Naive thymus-derived CD4-positive, alpha-beta T cell (primary cell): ENCODE data around the gene MYF5. TPM values are rescaled to one million over a fixed set of nuclear protein-coding genes. Genes with fewer than 3 reads are reported as not detected.

Experiments used
- ATAC-seq: fragments of 150-1000 bp; cut with Tn5 transposase; 2 replicates; pipeline ENCODE4 v1.10.0; 2021; ENCODE audit warnings: mild to moderate bottlenecking, moderate library complexity
- CTCF ChIA-PET: fragments of 350-600 bp; sonication (Branson Sonifier 250); formaldehyde crosslinking; loops from one replicate; lab custom pipeline; 2021; ENCODE audit warnings: antibody characterized with exemption; lab: Charles Lee
- POLR2A ChIA-PET: fragments of 350-600 bp; sonication (Branson Sonifier 250); formaldehyde crosslinking; loops from one replicate; lab custom pipeline; 2021; ENCODE audit warnings: antibody characterized with exemption, inconsistent platforms; lab: Charles Lee
- DNase-seq, 9 donors: peaks; one replicate each; pipeline versions ENCODE4 v3.0.0 to v3.0.0-alpha.2; 2020 to 2022; ENCODE audit warnings: mixed read lengths in 1 of 9
- H3K27ac ChIP-seq: one replicate; pipeline ENCODE4 v1.7.0; 2013; ENCODE audit warnings: mild to moderate bottlenecking, low read depth, low read length, moderate library complexity
- H3K27me3 ChIP-seq, 2 donors: one replicate each; pipeline ENCODE4 v1.7.0; 2013; ENCODE audit warnings: low read length in 2 of 2, mild to moderate bottlenecking in 2 of 2, moderate library complexity in 2 of 2; ENCODE audit not compliant: control insufficient read depth in 2 of 2, insufficient read depth in 2 of 2
- H3K36me3 ChIP-seq, 3 experiments: 1 replicate in 2 of 3; 2 replicates in 1 of 3; pipeline ENCODE4 v1.7.0; 2013; ENCODE audit warnings: low read length in 3 of 3, mild to moderate bottlenecking in 3 of 3, moderate library complexity in 1 of 3; ENCODE audit not compliant: insufficient read depth in 3 of 3, control insufficient read depth in 2 of 3
- H3K4me1 ChIP-seq, 2 donors: one replicate each; pipeline ENCODE4 v1.7.0; 2013; ENCODE audit warnings: low read length in 2 of 2, mild to moderate bottlenecking in 2 of 2, moderate library complexity in 1 of 2; ENCODE audit not compliant: control insufficient read depth in 2 of 2, insufficient read depth in 2 of 2
- H3K4me3 ChIP-seq: 2 replicates; pipeline ENCODE4 v1.7.0; 2013; ENCODE audit warnings: mild to moderate bottlenecking, low read length
- H3K9me3 ChIP-seq, 3 experiments: 1 replicate in 2 of 3; 2 replicates in 1 of 3; pipeline ENCODE4 v1.7.0; 2013; ENCODE audit warnings: low read length in 3 of 3; ENCODE audit not compliant: control insufficient read depth in 2 of 3
- H3K27ac Mint-ChIP-seq, 9 donors: one replicate each; pipeline ENCODE4 v1.8.0; 2020 to 2022; ENCODE audit warnings: mixed read lengths in 9 of 9, mild to moderate bottlenecking in 8 of 9, moderate library complexity in 5 of 9, inconsistent platforms in 2 of 9
- H3K27me3 Mint-ChIP-seq, 5 donors: one replicate each; pipeline ENCODE4 v1.8.0; 2021 to 2022; ENCODE audit warnings: mixed read lengths in 5 of 5, mild to moderate bottlenecking in 1 of 5
- H3K36me3 Mint-ChIP-seq, 5 donors: one replicate each; pipeline ENCODE4 v1.8.0; 2020 to 2022; ENCODE audit warnings: mixed read lengths in 5 of 5, mild to moderate bottlenecking in 3 of 5, inconsistent platforms in 1 of 5
- H3K4me1 Mint-ChIP-seq, 7 donors: one replicate each; pipeline ENCODE4 v1.8.0; 2020 to 2022; ENCODE audit warnings: mixed read lengths in 7 of 7, mild to moderate bottlenecking in 3 of 7, inconsistent platforms in 1 of 7
- H3K4me3 Mint-ChIP-seq, 10 donors: one replicate each; pipeline ENCODE4 v1.8.0; 2020 to 2022; ENCODE audit warnings: mild to moderate bottlenecking in 10 of 10, mixed read lengths in 10 of 10, moderate library complexity in 6 of 10, inconsistent platforms in 2 of 10
- H3K9me3 Mint-ChIP-seq, 11 donors: one replicate each; pipeline ENCODE4 v1.8.0; 2020 to 2022; ENCODE audit warnings: mixed read lengths in 11 of 11, mild to moderate bottlenecking in 4 of 11, inconsistent platforms in 1 of 11, moderate library complexity in 1 of 11
- intact Hi-C, 2 donors: fragments of 100-400 bp; cut with micrococcal nuclease; formaldehyde crosslinking; loops; one replicate each; pipeline ENCODE4 v1.15.1; 2023
- polyA plus RNA-seq, 2 donors: library from polyadenylated mRNA; unstranded; fragments of 300-500 nt; fragmentation: Illumina TruSeq; gene quantifications; one replicate each; pipeline ENCODE4 v1.2.3, GENCODE V29; 2021
- total RNA-seq, 6 experiments: library from RNA in 5 of 6; stranded (reverse) in 5 of 6; gene quantifications; 1 replicate in 5 of 6; 2 replicates in 1 of 6; pipeline ENCODE4 v1.2.3 and lab custom pipeline; 2021 to 2026

Gene MYF5
- total and polyA plus RNA-seq, 7 experiments from 2014 or later, result not detected

- Histone ChIP-seq H3K27ac (no peak overlapping the region), H3K9me3 (no peaks in the 10 kb centered on the region), H3K27me3 (peaks cover 0 to 3% of the 10 kb centered on the region in 2 donors), H3K4me1 (no peaks in the 10 kb centered on the region), H3K36me3 (no peaks in the 10 kb centered on the region), H3K4me3 (no peak overlapping the region)
- ATAC-seq (no peak), DNase-seq (no peak)
- peaks cover 60 to 77% (median 72%) of the 10 kb centered on the region in 5 donors for H3K27me3 Mint-ChIP-seq
- intact Hi-C loops, result no loop called here
- CTCF ChIA-PET, result no interaction called here
- H3K9me3 Mint-ChIP-seq, result peaks cover 0 to 42% (median 9%) of the 10 kb centered on the region in 11 donors
- peaks cover 0 to 4% (median 0%) of the 10 kb centered on the region in 5 donors for H3K36me3 Mint-ChIP-seq
- H3K27ac Mint-ChIP-seq, result no peak overlapping the region
- no peak overlapping the region for H3K4me3 Mint-ChIP-seq
- POLR2A ChIA-PET, result no interaction called here
- H3K4me1 Mint-ChIP-seq, result peaks cover 0 to 5% (median 0%) of the 10 kb centered on the region in 7 donors
Observed at GRCh38 chr12:80711866-80712265, 4.8 kb upstream of the MYF5 start.

GRCh38 chr12:80712866-80713265 is 3.8 kb upstream of the MYF5 start:
- no peak overlapping the region for H3K4me3 ChIP-seq
- no peaks in the 10 kb centered on the region for H3K9me3 ChIP-seq
- no peaks in the 10 kb centered on the region for H3K4me1 ChIP-seq
- Mint-ChIP-seq H3K27ac (no peak overlapping the region), H3K4me3 (no peak overlapping the region), H3K27me3 (peaks cover 52 to 72% (median 64%) of the 10 kb centered on the region in 5 donors), H3K36me3 (peaks cover 0 to 4% (median 0%) of the 10 kb centered on the region in 5 donors), H3K9me3 (peaks cover 0 to 34% (median 9%) of the 10 kb centered on the region in 11 donors), H3K4me1 (peaks cover 0 to 5% (median 0%) of the 10 kb centered on the region in 7 donors)
- DNase-seq (no peak), ATAC-seq (no peak)
- ChIA-PET CTCF (no interaction called here), POLR2A (no interaction called here)
- intact Hi-C loops, result no loop called here
- no peaks in the 10 kb centered on the region for H3K36me3 ChIP-seq
- H3K27me3 ChIP-seq, result peaks cover 0 to 3% of the 10 kb centered on the region in 2 donors
- H3K27ac ChIP-seq, result no peak overlapping the region

DNA sequence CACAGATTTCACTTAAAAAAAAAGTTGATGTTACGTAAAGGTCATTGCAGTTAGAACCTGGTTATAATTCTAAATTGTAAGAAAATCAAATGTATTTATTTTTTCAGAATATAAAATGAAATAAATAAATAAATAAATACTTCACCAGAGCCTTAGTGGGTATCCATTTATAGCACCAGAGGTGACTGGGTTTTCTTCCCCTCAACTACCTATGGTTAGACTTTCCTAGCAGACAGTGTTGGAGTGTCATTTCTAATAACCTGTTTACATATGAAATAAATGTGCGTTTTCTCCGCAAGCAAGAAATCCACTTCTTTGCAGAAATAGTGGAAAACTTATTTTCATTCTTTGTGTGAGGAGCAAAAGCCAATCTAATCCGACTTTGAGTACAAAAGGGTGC is 3.3 kb upstream of the MYF5 start:
- Mint-ChIP-seq H3K4me3 (no peak overlapping the region), H3K36me3 (peaks cover 0 to 4% (median 0%) of the 10 kb centered on the region in 5 donors), H3K27ac (no peak overlapping the region), H3K27me3 (peaks cover 54 to 75% (median 66%) of the 10 kb centered on the region in 5 donors), H3K9me3 (peaks cover 0 to 33% (median 9%) of the 10 kb centered on the region in 11 donors), H3K4me1 (peaks cover 0 to 5% (median 0%) of the 10 kb centered on the region in 7 donors)
- Histone ChIP-seq H3K4me3 (no peak overlapping the region), H3K27me3 (peaks cover 0 to 3% of the 10 kb centered on the region in 2 donors), H3K4me1 (no peaks in the 10 kb centered on the region), H3K9me3 (no peaks in the 10 kb centered on the region), H3K36me3 (no peaks in the 10 kb centered on the region), H3K27ac (no peak overlapping the region)
- CTCF ChIA-PET, result no interaction called here
- intact Hi-C loops, result no loop called here
- POLR2A ChIA-PET, result no interaction called here
- ATAC-seq (no peak), DNase-seq (no peak)

- Histone ChIP-seq H3K36me3 (no peaks in the 10 kb centered on the region), H3K4me1 (no peaks in the 10 kb centered on the region), H3K27ac (no peak overlapping the region), H3K4me3 (no peak overlapping the region), H3K9me3 (no peaks in the 10 kb centered on the region), H3K27me3 (peaks cover 0 to 3% of the 10 kb centered on the region in 2 donors)
- Mint-ChIP-seq H3K9me3 (peaks cover 0 to 26% (median 9%) of the 10 kb centered on the region in 11 donors), H3K4me1 (no peaks in the 10 kb centered on the region), H3K27ac (no peak overlapping the region), H3K27me3 (peaks cover 52 to 68% (median 59%) of the 10 kb centered on the region in 5 donors), H3K36me3 (peaks cover 0 to 4% (median 0%) of the 10 kb centered on the region in 5 donors), H3K4me3 (no peak overlapping the region)
- DNase-seq (no peak), ATAC-seq (no peak)
- intact Hi-C loops, result no loop called here
- POLR2A ChIA-PET, result no interaction called here
- CTCF ChIA-PET, result no interaction called here
Observed at GRCh38 chr12:80714055-80714454, 2.7 kb upstream of the MYF5 start.

DNA sequence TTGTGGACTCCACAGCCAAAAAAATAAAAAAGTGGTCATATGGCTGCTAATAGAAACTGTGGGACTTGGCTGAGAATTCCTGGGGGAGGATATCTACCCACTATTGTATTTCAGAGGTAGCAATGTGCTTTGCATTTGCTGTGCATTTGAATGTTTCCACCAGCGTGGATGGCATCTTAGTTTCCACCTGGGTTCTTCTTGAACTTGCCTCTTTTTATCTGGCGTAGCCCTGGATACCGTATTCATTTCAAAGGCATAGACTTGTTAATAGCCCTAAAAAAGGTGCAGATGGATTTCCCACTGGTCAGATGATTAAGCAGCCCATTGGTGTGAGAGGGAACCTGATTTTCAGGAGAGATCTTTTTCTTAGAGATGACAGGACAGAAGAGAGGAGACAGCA is 1.9 kb upstream of the MYF5 start:
- Mint-ChIP-seq H3K36me3 (peaks cover 0 to 4% (median 0%) of the 10 kb centered on the region in 5 donors), H3K4me3 (no peak overlapping the region), H3K4me1 (no peaks in the 10 kb centered on the region), H3K27ac (no peak overlapping the region), H3K27me3 (peaks cover 44 to 61% (median 52%) of the 10 kb centered on the region in 5 donors), H3K9me3 (peaks cover 0 to 26% (median 9%) of the 10 kb centered on the region in 11 donors)
- no peak overlapping the region for H3K27ac ChIP-seq
- H3K4me3 ChIP-seq, result no peak overlapping the region
- ChIA-PET POLR2A (no interaction called here), CTCF (no interaction called here)
- peaks cover 0 to 3% of the 10 kb centered on the region in 2 donors for H3K27me3 ChIP-seq
- ATAC-seq (no peak), DNase-seq (no peak)
- no peaks in the 10 kb centered on the region for H3K4me1 ChIP-seq
- no peaks in the 10 kb centered on the region for H3K9me3 ChIP-seq
- intact Hi-C loops, result no loop called here
- no peaks in the 10 kb centered on the region for H3K36me3 ChIP-seq

GRCh38 chr12:80715713-80716249 is 931 bp upstream of the MYF5 start:
- Mint-ChIP-seq H3K9me3 (peaks cover 0 to 24% (median 5%) of the 10 kb centered on the region in 11 donors), H3K27me3 (peaks cover 37 to 51% (median 44%) of the 10 kb centered on the region in 5 donors), H3K4me1 (no peaks in the 10 kb centered on the region), H3K4me3 (no peak overlapping the region), H3K36me3 (peaks cover 0 to 4% (median 0%) of the 10 kb centered on the region in 5 donors), H3K27ac (no peak overlapping the region)
- Histone ChIP-seq H3K9me3 (no peaks in the 10 kb centered on the region), H3K36me3 (no peaks in the 10 kb centered on the region), H3K27ac (no peak overlapping the region), H3K4me1 (no peaks in the 10 kb centered on the region), H3K27me3 (peaks cover 0 to 3% of the 10 kb centered on the region in 2 donors), H3K4me3 (no peak overlapping the region)
- intact Hi-C loops, result no loop called here
- ChIA-PET CTCF (no interaction called here), POLR2A (no interaction called here)
- no peak for DNase-seq
- no peak for ATAC-seq

GRCh38 chr12:80717856-80718255 is 1.1 kb downstream of the MYF5 start:
- CTCF ChIA-PET, result no interaction called here

More at GRCh38 chr12:80717856-80718255, 1.1 kb downstream of the MYF5 start:
- no peaks in the 10 kb centered on the region for H3K4me1 ChIP-seq
- ATAC-seq (no peak), DNase-seq (no peak)
- no peak overlapping the region for H3K4me3 ChIP-seq
- intact Hi-C loops, result no loop called here
- peaks cover 0 to 23% (median 4%) of the 10 kb centered on the region in 11 donors for H3K9me3 Mint-ChIP-seq
- no peaks in the 10 kb centered on the region for H3K36me3 ChIP-seq
- H3K9me3 ChIP-seq, result no peaks in the 10 kb centered on the region
- no peak overlapping the region for H3K27ac ChIP-seq
- peaks cover 0 to 4% (median 0%) of the 10 kb centered on the region in 5 donors for H3K36me3 Mint-ChIP-seq
- no peak overlapping the region for H3K4me3 Mint-ChIP-seq
- no peak overlapping the region for H3K27ac Mint-ChIP-seq
- POLR2A ChIA-PET, result no interaction called here
- H3K27me3 ChIP-seq, result peaks cover 0 to under 1% of the 10 kb centered on the region in 2 donors
- no peaks in the 10 kb centered on the region for H3K4me1 Mint-ChIP-seq
- H3K27me3 Mint-ChIP-seq, result peaks cover 30 to 44% (median 37%) of the 10 kb centered on the region in 5 donors
